ENCODE results near the gene CC2D1B.
"Not testable (repeated sequence)": the region's sequence is repeated elsewhere in the genome, so short reads cannot be mapped to it uniquely, and the experiment has no call there.

CC2D1B gene, protein sequence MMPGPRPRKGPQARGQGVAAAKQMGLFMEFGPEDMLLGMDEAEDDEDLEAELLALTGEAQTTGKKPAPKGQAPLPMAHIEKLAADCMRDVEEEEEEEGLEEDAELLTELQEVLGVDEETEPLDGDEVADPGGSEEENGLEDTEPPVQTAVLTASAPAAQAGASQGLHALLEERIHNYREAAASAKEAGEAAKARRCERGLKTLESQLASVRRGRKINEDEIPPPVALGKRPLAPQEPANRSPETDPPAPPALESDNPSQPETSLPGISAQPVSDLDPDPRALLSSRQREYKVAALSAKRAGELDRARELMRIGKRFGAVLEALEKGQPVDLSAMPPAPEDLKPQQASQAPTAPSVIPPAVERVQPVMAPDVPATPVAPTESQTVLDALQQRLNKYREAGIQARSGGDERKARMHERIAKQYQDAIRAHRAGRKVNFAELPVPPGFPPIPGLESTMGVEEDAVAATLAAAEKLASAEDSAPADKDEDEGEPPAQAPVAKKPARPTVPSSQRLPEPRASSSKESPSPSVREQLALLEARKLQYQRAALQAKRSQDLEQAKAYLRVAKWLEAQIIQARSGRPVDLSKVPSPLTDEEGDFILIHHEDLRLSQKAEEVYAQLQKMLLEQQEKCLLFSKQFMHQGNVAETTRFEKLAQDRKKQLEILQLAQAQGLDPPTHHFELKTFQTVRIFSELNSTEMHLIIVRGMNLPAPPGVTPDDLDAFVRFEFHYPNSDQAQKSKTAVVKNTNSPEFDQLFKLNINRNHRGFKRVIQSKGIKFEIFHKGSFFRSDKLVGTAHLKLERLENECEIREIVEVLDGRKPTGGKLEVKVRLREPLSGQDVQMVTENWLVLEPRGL

DNA sequence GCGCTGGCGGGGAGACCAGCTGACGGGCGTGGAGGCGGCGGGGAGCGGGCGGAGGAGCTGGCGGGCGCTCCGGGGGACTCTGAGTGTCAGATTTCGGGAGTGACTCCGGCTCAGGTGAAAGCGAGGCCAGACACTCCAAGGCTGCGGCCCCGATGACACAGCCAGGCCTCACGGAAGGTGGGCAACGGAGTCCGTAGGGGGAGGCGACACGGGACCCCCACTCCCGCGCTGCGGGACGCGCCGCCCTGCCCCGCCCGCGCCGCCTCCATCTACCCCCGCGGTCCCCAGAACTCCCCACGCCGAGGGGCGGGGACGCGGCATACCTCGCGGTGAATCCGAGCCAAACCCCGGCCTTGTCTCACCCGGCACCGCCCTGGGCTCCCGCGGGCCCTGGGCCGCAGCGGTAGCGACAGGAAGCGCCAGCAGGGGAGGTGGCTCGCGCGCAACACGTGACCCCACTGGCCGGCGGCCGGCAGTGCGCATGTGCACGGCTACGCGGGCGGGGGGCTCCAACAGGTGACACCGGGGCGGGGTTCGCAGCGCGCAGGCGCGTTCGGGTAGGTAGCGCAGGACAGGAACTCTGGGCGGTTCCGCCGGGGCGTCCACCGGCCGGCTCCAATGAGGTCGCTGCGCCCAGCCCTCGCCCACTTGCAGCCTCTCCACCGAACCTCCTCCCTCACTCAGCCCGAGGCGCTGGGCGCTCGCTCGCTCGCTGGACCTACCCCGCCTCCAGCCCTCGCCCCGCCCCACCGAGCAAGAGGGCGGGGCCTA is at the start of gene CC2D1B:
Gene CC2D1B, minus strand, starts transcription at position 460 of the 771 bp plus-strand sequence. CDS start 1,585 bp downstream, outside the sequence.
- in situ Hi-C loops (cut with MboI; ENCODE audit: low sequenced_read_pairs) = no loop called here

DNA sequence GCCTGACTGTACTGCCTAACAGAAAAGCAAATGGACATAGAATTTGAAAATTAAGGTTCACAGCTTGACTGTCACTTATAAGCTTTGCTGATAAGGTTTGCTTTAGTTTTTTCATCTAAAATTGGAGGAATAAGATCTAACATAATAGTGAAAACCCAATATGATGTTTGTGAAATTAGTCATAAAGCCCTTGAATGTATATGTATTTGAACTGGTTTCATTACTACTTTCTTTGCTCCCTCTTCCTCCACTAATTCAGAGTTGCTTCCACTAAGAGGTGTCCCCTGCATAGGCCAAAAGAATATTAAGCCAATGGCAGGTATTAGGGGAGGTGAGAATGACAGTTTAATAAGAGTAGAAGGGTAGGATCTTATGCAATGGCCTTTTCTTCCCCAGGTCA is 48.9 kb upstream of the CC2D1B start:
- in situ Hi-C loops (cut with MboI; ENCODE audit: low sequenced_read_pairs) = no loop called here

DNA sequence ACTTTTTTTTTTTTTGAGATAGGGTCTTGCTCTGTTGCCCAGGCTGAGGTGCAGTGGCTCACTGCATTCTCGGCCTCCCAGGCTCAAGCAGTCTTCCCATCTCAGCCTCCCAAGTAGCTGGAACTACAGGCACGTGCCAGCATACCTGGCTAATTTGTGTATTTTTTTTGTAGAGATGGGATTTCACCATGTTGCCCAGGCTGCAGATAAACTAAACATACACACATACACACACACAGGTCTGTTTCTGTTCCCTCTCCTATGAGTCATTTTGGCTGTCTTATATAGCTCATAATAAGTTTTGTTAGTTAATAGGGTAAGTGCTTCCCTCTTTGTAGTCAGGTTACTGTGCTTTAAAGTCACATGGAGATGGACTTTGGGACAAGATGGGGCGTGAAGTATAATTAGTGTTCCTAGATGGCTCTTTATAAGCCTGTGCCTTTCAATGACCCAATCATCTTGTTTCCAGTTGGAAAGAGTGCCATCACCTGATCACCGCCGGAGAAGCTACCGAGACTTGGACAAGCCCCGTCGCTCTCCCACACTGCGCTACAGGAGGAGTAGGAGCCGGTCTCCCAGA is 47.5 kb upstream of the CC2D1B start:
- in situ Hi-C loops (cut with MboI; ENCODE audit: low sequenced_read_pairs) = no loop called here

DNA sequence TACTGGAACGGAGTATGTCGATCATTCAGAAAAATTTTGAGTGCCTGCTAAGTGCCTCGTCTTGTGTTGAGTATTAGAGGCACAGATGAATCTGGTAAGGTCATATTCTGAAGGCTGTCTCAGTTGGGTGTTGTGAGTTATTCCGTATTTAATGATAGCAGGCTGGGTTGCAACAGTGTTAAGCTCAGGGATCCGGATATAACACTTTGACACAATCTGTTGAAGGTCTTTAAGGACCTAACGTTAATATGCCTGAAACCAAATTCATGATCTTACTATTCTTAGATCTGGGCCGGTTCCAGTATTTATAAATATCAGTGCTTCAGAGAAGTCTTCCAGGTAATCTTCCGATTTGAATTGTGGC is 39.0 kb upstream of the CC2D1B start:
- in situ Hi-C loops (cut with MboI; ENCODE audit: low sequenced_read_pairs) = no loop called here

DNA sequence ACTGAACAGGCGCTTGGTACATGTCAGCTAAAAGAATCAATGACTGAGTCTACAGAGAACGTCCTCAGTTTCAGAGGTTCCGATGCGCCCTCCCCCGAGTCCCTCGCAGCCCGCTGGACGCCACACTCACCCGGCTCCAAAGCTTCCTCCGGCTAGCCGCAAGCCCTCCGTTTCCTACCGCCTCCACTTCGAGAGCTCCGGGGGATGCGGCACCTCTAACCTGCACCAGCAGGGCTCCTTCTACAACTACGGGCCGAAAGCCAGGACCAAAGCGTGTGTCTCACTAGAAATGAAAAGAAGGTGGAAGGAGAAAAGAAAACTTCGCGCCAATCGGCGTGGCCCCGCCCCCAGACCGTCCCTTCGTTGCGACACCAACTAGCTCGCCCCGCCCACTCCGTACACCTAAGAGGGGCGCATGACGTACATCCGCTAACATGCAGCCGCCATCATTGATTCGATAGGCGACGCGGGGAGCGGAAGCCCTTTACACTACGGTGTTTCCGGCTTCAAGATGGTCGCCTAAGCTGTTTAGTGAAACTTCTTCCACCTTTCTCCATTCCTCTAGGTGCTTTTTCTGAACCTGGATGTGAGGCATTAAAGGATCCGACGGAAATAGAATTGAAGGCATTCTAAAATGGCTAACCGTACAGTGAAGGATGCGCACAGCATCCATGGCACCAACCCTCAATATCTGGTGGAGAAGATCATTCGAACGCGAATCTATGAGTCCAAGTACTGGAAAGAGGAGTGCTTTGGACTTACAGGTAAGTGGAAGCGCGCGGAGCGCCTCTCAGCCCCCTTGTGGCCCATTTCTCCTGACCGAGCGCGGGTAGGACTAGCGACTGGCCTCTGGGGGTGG is 38.3 kb upstream of the CC2D1B start, which contains the start of the genes ORC1 and PRPF38A:
Gene ORC1, minus strand, starts transcription at position 308 of the 859 bp plus-strand sequence. CDS start 2,200 bp downstream, outside the sequence.
Gene PRPF38A, plus strand, starts transcription at position 487 of the 859 bp plus-strand sequence. Its CDS starts 148 bp downstream, at position 635.
- in situ Hi-C loops (cut with MboI; ENCODE audit: low sequenced_read_pairs) = no loop called here

DNA sequence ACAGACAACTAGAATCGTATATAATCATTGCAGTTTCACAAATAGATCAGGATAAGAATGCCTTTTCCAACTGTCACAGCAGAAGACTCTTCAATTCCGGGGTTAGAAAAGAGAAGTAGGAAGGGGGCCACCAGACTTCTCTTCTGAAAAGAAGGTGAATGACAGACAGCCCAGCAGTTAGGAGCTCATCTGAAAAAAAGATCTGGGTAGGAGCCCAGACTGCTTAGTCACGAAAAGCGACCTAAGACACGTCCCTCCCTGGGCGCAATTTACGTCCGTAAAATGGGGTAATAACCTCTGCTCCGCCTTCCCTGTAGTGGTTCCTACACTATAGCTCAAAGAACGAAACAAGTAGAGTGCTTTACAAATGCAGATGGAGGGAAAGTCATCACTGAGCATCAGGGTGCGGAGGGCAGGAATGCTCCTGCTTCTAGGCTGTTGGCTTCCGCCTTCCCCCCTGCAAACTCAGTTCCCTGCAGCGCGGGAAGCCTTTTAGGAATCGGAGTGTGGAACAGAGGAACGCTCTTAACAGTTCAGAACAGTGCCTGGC is 37.6 kb upstream of the CC2D1B start:
- in situ Hi-C loops (cut with MboI; ENCODE audit: low sequenced_read_pairs) = no loop called here

DNA sequence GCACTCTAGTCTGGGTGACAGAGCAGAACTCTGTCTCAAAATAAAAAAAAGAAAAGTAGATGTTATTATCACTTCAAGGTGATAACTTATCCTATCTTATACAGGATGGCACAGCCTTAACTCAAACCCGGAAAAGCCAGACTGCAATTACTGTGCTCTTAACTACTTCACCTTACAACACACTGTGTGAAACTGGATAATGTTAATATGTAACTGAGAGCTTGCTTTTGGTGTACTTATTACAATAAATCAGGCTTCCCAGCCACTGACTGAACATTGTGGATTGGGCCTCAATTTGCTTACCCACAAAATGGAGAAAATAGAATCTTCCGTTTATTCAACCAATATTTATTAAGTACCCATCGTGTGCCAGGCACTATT is 36.8 kb upstream of the CC2D1B start:
- in situ Hi-C loops (cut with MboI; ENCODE audit: low sequenced_read_pairs) = no loop called here

DNA sequence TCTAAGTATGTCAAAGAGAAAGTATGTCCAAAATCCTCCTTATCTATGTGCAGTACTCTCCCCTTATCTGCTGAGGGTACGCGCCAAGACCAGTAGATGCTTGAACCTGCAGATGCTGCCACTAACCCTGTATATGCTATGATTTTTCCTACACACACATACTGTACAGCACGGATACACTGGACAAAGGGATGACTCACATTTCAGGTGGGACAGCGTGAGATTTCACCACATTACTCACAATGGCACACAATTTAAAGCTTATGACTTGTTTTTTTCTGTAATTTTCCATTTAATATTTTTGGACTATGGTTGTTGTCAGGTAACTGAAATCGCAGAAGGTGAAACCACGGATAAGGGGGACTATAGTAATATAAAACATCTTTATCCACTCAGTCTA is 34.1 kb upstream of the CC2D1B start:
- in situ Hi-C loops (cut with MboI; ENCODE audit: low sequenced_read_pairs) = no loop called here

DNA sequence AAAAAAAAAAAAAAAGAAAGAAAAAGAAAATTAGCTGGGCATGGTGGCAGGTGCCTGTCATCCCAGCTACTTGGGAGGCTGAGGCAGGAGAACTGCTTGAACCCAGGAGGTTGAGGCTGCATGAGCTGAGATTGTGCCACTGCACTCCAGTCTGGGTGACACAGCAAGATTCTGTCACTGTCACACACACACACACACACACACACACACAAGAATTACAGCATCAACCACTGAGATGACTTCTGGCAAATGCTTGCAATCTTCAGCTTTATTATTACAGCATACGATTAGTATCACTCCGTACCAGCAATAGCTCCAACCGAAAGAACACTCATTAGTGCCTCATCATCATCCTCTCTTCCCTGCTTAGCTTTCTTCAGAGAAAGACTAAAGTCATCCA is 33.6 kb upstream of the CC2D1B start:
- in situ Hi-C loops (cut with MboI; ENCODE audit: low sequenced_read_pairs) = no loop called here

DNA sequence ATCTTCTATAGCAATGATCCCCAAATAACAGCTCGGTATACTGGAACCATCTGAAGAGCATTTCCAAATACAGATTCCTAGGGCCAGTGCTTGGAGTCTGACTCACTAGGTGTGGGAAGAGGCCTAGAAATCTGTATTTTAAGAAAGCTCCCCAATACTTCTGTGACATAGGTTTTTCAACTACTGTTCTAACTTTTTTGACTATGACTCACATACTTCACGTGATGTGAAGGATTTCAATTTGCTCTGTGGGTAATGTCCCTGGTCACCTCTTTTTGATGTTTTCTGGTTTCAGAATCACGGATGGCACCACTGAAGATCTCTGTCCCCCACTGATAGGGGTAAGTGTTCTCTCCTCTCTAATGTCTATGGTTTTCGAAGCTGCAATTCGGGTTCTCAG is 27.2 kb upstream of the CC2D1B start:
- in situ Hi-C loops (cut with MboI; ENCODE audit: low sequenced_read_pairs) = no loop called here

DNA sequence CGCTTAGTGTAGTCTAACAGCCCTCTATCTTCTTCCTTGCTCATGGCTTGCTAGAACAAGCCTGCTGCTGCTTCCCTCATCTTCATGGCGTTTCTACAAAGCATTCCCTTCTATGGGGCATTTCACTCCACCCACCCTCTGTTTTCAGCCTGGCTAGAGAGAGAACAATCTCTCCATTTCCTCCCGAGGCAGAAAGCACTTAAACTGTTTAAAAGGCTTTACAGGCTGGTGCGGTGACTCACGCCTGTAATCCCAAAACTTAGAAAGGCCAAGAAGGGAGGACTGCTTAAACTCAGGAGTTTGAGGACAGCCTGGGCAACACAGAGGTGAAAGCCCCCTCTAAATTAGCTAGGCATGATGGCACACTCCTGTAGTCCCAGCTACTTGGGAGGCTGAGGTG is 20.5 kb upstream of the CC2D1B start:
- in situ Hi-C loops (cut with MboI; ENCODE audit: low sequenced_read_pairs) = no loop called here

DNA sequence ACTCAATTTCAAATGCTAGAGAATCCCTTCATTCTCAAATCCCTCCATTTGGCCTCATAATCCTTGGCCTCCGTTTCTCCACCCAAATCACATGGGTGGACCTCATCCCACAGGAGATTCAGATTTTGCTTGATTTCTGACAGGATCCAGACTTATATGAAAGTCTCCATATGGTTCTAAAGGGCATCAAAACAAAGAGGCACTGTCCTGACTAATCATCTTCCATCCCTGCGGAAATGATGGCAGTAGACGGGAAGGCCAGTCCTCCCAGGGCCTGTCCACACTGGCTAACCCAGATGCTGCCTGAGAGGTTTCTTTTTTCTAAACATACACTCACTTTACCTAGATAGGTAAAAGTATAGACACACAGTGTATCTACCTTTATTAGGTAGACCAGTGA is 19.4 kb upstream of the CC2D1B start:
- in situ Hi-C loops (cut with MboI; ENCODE audit: low sequenced_read_pairs) = no loop called here

DNA sequence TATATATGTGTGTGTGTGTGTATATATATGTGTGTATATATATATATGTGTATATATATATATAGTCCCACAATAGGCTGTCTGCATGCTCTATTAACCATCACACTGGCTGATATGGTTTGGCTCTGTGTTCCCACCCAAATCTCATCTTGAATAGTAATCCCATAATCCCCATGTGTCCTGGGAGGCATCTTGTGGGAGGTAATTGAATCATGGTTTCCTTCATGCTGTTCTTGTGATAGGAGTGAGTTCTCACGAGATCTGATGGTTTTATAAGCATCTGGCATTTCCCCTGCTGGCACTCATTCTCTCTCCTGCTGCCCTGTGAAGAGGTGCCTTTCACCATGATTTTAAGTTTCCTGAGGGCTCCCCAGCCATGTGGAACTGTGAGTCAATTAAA is 3.8 kb upstream of the CC2D1B start:
- in situ Hi-C loops (cut with MboI; ENCODE audit: low sequenced_read_pairs) = not testable (repeated sequence)

DNA sequence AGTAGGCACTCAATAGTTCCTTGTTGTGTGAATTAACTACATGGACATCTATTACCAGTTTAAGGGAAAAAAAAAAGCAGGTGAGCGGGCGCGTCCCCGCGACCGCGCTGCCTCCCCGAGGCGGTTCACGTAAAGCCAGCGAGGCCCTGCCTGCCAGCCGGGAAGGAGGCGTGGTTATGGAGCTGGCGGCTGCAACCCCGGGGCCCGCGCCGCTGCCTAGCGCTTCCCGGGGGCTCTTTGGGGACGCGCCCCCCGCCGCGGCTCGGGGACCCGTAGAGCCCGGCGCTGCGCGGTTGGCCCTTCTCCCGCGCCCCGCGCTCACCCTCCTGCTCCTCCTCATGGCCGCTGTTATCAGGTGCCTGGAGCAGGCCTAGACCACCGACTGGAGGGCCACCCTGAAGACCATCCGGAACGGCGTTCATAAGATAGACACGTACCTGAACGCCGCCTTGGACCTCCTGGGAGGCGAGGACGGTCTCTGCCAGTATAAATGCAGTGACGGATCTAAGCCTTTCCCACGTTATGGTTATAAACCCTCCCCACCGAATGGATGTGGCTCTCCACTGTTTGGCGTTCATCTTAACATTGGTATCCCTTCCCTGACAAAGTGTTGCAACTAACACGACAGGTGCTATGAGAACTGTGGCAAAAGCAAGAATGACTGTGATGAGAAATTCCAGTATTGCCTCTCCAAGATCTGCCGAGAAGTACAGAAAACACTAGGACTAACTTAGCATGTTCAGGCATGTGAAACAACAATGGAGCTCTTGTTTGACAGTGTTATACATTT is 2.6 kb upstream of the CC2D1B start:
- in situ Hi-C loops (cut with MboI; ENCODE audit: low sequenced_read_pairs) = no loop called here

DNA sequence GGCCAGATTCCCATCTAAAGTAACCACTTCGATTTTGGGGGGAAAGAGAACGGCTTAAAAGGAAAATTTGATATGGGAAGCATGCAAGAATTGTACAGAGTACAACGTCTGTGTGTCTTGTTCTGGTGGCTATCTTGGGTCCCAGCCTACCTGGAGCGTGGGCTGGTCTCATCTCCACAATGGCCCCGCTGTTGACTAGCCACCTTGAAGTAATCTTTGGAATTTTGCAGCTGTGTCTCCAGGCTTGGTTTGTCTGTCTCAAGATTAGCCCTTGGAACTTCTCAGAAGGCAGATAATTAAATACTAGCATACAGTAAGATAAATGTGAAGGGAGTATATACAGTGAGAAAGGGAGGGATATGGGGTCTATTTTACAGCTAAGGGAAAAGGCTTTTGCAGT is 1.3 kb upstream of the CC2D1B start:
- in situ Hi-C loops (cut with MboI; ENCODE audit: low sequenced_read_pairs) = no loop called here

DNA sequence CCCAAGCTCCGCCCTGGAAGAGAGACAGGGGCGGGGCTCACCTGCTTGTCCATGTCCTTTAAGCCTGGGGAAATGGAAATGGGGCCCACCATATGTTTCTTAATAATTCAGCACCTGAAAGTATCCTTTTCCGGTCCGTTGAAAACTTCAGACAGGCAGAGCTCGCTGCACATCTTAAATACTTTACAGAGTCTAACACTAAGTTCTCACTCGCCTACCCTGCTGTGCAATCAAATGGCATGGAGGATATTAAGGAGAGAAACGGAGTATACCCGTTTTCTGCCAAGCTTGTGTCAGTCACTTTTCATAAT is 467 bp upstream of the CC2D1B start:
- in situ Hi-C loops (cut with MboI; ENCODE audit: low sequenced_read_pairs) = no loop called here

DNA sequence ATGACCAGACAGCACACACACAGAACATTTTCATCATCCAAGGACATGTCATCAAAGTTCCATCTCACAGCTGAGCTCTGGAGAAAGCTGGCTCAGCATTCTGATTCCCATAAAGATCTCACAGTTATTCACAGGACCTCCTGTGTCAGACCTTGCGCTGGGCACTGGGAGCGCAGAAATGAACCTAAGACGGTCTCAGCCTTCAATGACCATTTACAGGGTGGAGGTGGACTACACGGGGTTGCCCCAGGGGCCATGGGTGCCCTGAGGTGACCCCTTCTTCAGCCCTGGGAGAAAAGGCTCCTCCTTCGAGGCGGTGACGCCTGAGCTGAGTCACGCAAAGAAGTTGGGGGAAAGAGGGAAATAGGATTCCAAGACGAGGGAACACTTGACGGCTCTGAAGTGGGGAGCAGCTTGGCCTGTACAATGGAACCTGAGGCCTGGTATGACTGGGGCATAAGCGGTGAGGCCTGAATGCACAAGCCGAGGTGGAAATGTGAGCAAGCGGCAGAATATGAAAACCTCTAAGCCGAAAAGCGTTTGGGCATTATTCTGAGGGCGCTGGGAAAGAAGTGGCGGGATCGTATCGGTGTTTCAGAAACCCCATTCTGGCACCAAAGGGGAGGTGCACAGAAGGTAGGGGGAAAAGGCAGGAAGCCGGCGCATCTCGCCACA is 797 bp downstream of the CC2D1B start:
- in situ Hi-C loops (cut with MboI; ENCODE audit: low sequenced_read_pairs) = no loop called here

DNA sequence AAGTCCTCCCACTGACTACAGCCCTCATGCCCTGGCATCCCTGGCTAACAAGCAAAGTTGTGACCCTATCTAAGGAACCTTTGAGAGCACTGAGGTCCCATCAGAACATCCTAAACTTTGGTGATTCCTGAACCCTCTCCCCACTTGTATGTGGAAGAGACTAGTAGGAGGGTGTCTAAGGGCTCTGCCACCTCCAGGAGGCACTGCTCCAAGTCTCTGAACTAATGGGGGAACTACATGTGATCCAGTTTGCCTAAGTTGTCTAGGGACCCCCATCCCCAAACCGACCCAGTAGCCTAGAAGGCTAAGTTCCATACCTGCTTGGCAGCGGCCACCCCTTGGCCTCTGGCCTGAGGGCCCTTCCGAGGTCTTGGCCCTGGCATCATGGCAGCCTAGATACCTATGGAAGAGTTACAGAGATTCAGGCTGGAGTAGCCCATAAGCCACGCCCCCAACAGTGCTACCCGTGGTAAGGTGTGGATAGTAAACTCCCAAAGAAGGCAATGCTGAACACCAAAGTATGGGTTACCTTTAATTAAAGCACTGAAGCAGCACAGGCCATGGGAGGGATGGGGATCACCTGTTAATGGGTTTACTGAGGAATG is 1.7 kb downstream of the CC2D1B start:
- in situ Hi-C loops (cut with MboI; ENCODE audit: low sequenced_read_pairs) = no loop called here

All from hTERT RPE-1 (cell line).